ENCODE data around the gene CORO2A.

DNA sequence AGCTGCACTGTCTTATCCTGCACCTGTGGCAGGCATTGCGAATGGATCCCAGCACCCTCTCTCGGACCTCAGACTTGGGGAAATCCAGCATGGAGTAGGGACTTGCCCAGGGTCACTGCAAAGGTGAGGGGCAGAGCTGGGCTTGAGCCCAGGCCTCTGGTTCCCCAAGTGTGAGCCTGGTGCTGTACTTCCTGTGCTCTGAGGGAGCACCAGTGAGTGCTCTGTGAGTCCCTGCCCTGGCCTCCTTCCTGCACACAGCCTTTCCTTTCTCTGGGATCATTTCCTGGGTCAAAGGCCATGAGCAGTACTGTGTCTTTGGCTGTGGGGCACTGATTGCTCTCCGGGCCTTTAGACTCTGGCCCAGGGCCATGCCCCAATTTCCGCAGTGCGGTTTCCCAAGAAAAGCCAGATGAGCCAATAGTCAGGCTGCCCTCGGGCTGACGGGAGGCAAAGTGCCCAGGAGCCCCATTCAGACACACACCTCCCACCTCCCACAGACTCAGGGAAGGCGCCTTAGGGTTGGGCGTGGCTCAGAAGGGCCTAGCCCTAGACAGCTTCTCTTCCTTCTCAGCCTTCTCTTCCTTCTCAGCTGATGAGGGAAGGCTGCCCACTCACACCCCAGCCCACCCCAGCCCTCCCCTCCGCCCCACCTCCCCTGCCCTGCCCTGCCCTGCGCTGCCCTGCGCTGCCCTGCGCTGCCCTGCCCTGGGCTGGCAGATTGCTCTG lies 50.1 kb downstream of the CORO2A start:
- TF ChIP-seq, protein P1, sequence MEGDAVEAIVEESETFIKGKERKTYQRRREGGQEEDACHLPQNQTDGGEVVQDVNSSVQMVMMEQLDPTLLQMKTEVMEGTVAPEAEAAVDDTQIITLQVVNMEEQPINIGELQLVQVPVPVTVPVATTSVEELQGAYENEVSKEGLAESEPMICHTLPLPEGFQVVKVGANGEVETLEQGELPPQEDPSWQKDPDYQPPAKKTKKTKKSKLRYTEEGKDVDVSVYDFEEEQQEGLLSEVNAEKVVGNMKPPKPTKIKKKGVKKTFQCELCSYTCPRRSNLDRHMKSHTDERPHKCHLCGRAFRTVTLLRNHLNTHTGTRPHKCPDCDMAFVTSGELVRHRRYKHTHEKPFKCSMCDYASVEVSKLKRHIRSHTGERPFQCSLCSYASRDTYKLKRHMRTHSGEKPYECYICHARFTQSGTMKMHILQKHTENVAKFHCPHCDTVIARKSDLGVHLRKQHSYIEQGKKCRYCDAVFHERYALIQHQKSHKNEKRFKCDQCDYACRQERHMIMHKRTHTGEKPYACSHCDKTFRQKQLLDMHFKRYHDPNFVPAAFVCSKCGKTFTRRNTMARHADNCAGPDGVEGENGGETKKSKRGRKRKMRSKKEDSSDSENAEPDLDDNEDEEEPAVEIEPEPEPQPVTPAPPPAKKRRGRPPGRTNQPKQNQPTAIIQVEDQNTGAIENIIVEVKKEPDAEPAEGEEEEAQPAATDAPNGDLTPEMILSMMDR (IDR thresholded peaks at IDR 0.05; ENCODE audit: control extremely low read depth in 1 of 3, insufficient read depth in 1 of 3, low read depth in 1 of 3, low read length in 3 of 3) = no peak
- TF ChIP-seq SRF (IDR thresholded peaks at IDR 0.05; ENCODE audit: low read depth, low read length) = no peak
- no peak for TF ChIP-seq POLR2A (IDR thresholded peaks at IDR 0.05; ENCODE audit: control extremely low read depth in 1 of 2, low read depth in 2 of 2, low read length in 2 of 2)
- TF ChIP-seq FOSL1 (IDR thresholded peaks at IDR 0.05; ENCODE audit: insufficient read depth, low read depth, low read length) = no peak
- no peak for TF ChIP-seq RAD21 (IDR thresholded peaks at IDR 0.05 in 1 of 2, conservative IDR thresholded peaks at IDR 0.05 in 1 of 2; ENCODE audit: low read depth in 2 of 2, low read length in 2 of 2)
- TF ChIP-seq JUND (IDR thresholded peaks at IDR 0.05; ENCODE audit: low read length) = no peak
- TF ChIP-seq NRF1 (IDR thresholded peaks at IDR 0.05; ENCODE audit: low read depth, low read length) = no peak
- TF ChIP-seq EP300 (IDR thresholded peaks at IDR 0.05; ENCODE audit: borderline replicate concordance in 1 of 2, low read depth in 2 of 2, low read length in 2 of 2) = no peak
- TF ChIP-seq SP1 (IDR thresholded peaks at IDR 0.05; ENCODE audit: low read depth, low read length) = no peak
- TF ChIP-seq MAFK (IDR thresholded peaks at IDR 0.05; ENCODE audit: low read depth, low read length) = no peak
- no peak for TF ChIP-seq EZH2 (IDR thresholded peaks at IDR 0.05; ENCODE audit: low read depth, low read length, severe bottlenecking)
